HepG2 (cell line): ENCODE results near the gene ACAA2. TPM values are rescaled to one million over a fixed set of nuclear protein-coding genes. Genes with fewer than 3 reads are reported as not detected.

Experiments
- CENPT ChIP-seq: sonication (generic); formaldehyde crosslinking; IDR thresholded peaks from 2 replicates; pipeline ENCODE4 v1.8.0; 2022; ENCODE audit warnings: low read depth, mild to moderate bottlenecking, moderate library complexity, missing genetic modification reagents
- EED ChIP-seq: sonication (generic); formaldehyde crosslinking; IDR thresholded peaks from 2 replicates; pipeline ENCODE4 v1.5.0; 2020; ENCODE audit warnings: mild to moderate bottlenecking, missing genetic modification reagents
- IRF2 ChIP-seq: IDR thresholded peaks from 2 replicates; pipeline ENCODE4 v1.6.1; 2018; ENCODE audit warnings: missing genetic modification reagents, missing compliant biosample characterization
- JDP2 ChIP-seq: sonication (generic); formaldehyde crosslinking; IDR thresholded peaks from 2 replicates; pipeline ENCODE4 v1.8.1; 2022; ENCODE audit warnings: missing genetic modification reagents, borderline replicate concordance
- KLF9 ChIP-seq: IDR thresholded peaks from 2 replicates; pipeline ENCODE4 v1.6.1; 2016; ENCODE audit warnings: low read depth
- MIXL1 ChIP-seq: IDR thresholded peaks from 2 replicates; pipeline ENCODE4 v1.6.1; 2016
- MTF1 ChIP-seq: sonication (generic); formaldehyde crosslinking; IDR thresholded peaks from 2 replicates; pipeline ENCODE4 v1.5.0; 2020; ENCODE audit warnings: missing genetic modification reagents
- NFIC ChIP-seq: IDR thresholded peaks from 2 replicates; pipeline ENCODE4 v1.6.1; 2012; ENCODE audit warnings: mild to moderate bottlenecking, low read length, inconsistent platforms
- PHF8 ChIP-seq: sonication (generic); formaldehyde crosslinking; IDR thresholded peaks from 2 replicates; pipeline ENCODE4 v1.5.0; 2020; ENCODE audit warnings: missing genetic modification reagents
- PRMT3 ChIP-seq: sonication (generic); formaldehyde crosslinking; IDR thresholded peaks from 2 replicates; pipeline ENCODE4 v1.8.1; 2022; ENCODE audit warnings: low read depth, mild to moderate bottlenecking, moderate library complexity, missing genetic modification reagents, borderline replicate concordance
- RBM22 ChIP-seq: fragments of 200-400 bp; formaldehyde crosslinking; optimal IDR thresholded peaks from 2 replicates; pipeline ENCODE3; 2017; ENCODE audit warnings: mild to moderate bottlenecking, low read length, moderate library complexity
- ZBTB3 ChIP-seq: sonication (generic); formaldehyde crosslinking; IDR thresholded peaks from 2 replicates; pipeline ENCODE4 v1.4.0; 2020; ENCODE audit warnings: low read depth, mild to moderate bottlenecking, moderate library complexity, missing genetic modification reagents, borderline replicate concordance
- ZNF549 ChIP-seq: sonication (generic); formaldehyde crosslinking; IDR thresholded peaks from 2 replicates; pipeline ENCODE4 v1.5.0; 2020; ENCODE audit warnings: missing genetic modification reagents
- ZNF577 ChIP-seq: sonication (generic); formaldehyde crosslinking; IDR thresholded peaks from 2 replicates; pipeline ENCODE4 v1.4.0; 2020; ENCODE audit warnings: mild to moderate bottlenecking, low read depth, missing genetic modification reagents, borderline replicate concordance
- ZNF713 ChIP-seq: sonication (generic); formaldehyde crosslinking; IDR thresholded peaks from 2 replicates; pipeline ENCODE4 v1.4.0; 2020; ENCODE audit warnings: mild to moderate bottlenecking, missing genetic modification reagents
- ZSCAN21 ChIP-seq: sonication (generic); formaldehyde crosslinking; IDR thresholded peaks from 2 replicates; pipeline ENCODE4 v1.8.0; 2022; ENCODE audit warnings: mild to moderate bottlenecking, missing genetic modification reagents, moderate library complexity, borderline replicate concordance
- polyA plus RNA-seq, 8 experiments: library from polyadenylated mRNA; depleted of rRNA in 3 of 8; stranded (reverse) in 7 of 8; unstranded in 1 of 8; fragments of >200 nt; fragmentation: Illumina TruSeq in 4 of 8; extraction: Trizol in 4 of 8; gene quantifications; 2 replicates each; pipeline versions ENCODE4 v1.2.1 to v1.2.3, GENCODE V29; 2011 to 2016; ENCODE audit warnings: low read depth in 4 of 8, missing spikeins in 1 of 8, mixed read lengths in 1 of 8; ENCODE audit not compliant: insufficient read depth in 1 of 8
- total RNA-seq, 5 experiments: library from RNA; depleted of rRNA; stranded (reverse); fragments of >200 nt; fragmentation: Illumina TruSeq; extraction: Trizol; gene quantifications; 2 replicates each; pipeline ENCODE4 v1.2.3, GENCODE V29; 2016; ENCODE audit warnings: low read depth in 1 of 5
- TF ChIP-seq, protein P1 (sequence below): sonication (generic); formaldehyde crosslinking; IDR thresholded peaks from 2 replicates; pipeline ENCODE4 v1.4.0; 2020; ENCODE audit warnings: missing genetic modification reagents
- TF ChIP-seq, protein P2 (sequence below): sonication (generic); formaldehyde crosslinking; IDR thresholded peaks from 2 replicates; pipeline ENCODE4 v1.5.0; 2020; ENCODE audit warnings: mild to moderate bottlenecking, missing genetic modification reagents
- TF ChIP-seq, protein P3 (sequence below): sonication (generic); formaldehyde crosslinking; IDR thresholded peaks from 2 replicates; pipeline ENCODE4 v1.8.1; 2023; ENCODE audit warnings: missing genetic modification reagents, inconsistent platforms, borderline replicate concordance
- TF ChIP-seq, protein P4 (sequence below): sonication (generic); formaldehyde crosslinking; IDR thresholded peaks from 2 replicates; pipeline ENCODE4 v1.4.0; 2020; ENCODE audit warnings: mild to moderate bottlenecking, missing genetic modification reagents
- TF ChIP-seq, protein P5 (sequence below): sonication (generic); formaldehyde crosslinking; IDR thresholded peaks from 2 replicates; pipeline ENCODE4 v1.4.0; 2020; ENCODE audit warnings: missing genetic modification reagents

The ACAA2 gene
- total and polyA plus RNA-seq, 2 of the 13 experiments (the other 11 are each of a cell fraction or from before 2014, with no cell fraction given) = 51.6 to 182 TPM

DNA sequence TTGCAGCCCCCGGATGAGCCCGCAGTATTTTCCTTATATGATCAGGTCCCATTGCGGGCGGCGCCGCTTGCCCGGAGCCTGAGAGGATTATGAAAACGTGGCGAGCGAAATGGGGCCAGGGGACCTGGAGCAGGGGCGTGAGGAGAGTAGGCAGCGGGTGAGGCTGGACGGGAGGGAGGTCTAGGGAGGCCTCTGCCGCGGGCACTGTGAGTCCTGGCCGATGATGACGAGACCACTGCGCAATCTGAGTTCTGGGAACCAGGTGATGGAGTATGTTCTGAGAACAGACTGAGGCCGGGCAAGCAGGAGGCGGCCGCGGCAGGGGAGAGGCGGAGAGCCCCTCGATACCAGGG is 790 bp upstream of the ACAA2 start (continued):
- TF ChIP-seq ZNF577 (CRISPR knock-in tag) (no peak), MIXL1 (no peak), PRMT3 (CRISPR knock-in tag) (no peak), PHF8 (CRISPR knock-in tag) (peak; percentile 59), ZNF713 (CRISPR knock-in tag) (no peak), JDP2 (no peak), ZSCAN21 (CRISPR knock-in tag) (no peak), RBM22 (no peak), ZBTB3 (CRISPR knock-in tag) (no peak), ZNF549 (no peak), EED (CRISPR knock-in tag) (no peak), MTF1 (CRISPR knock-in tag) (no peak), IRF2 (CRISPR knock-in tag) (no peak), NFIC (no peak), CENPT (CRISPR knock-in tag) (no peak), KLF9 (CRISPR knock-in tag) (no peak)
- TF ChIP-seq, protein P1, sequence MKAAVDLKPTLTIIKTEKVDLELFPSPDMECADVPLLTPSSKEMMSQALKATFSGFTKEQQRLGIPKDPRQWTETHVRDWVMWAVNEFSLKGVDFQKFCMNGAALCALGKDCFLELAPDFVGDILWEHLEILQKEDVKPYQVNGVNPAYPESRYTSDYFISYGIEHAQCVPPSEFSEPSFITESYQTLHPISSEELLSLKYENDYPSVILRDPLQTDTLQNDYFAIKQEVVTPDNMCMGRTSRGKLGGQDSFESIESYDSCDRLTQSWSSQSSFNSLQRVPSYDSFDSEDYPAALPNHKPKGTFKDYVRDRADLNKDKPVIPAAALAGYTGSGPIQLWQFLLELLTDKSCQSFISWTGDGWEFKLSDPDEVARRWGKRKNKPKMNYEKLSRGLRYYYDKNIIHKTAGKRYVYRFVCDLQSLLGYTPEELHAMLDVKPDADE = no peak
- TF ChIP-seq, protein P2, sequence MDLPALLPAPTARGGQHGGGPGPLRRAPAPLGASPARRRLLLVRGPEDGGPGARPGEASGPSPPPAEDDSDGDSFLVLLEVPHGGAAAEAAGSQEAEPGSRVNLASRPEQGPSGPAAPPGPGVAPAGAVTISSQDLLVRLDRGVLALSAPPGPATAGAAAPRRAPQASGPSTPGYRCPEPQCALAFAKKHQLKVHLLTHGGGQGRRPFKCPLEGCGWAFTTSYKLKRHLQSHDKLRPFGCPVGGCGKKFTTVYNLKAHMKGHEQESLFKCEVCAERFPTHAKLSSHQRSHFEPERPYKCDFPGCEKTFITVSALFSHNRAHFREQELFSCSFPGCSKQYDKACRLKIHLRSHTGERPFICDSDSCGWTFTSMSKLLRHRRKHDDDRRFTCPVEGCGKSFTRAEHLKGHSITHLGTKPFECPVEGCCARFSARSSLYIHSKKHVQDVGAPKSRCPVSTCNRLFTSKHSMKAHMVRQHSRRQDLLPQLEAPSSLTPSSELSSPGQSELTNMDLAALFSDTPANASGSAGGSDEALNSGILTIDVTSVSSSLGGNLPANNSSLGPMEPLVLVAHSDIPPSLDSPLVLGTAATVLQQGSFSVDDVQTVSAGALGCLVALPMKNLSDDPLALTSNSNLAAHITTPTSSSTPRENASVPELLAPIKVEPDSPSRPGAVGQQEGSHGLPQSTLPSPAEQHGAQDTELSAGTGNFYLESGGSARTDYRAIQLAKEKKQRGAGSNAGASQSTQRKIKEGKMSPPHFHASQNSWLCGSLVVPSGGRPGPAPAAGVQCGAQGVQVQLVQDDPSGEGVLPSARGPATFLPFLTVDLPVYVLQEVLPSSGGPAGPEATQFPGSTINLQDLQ = no peak
- TF ChIP-seq, protein P3, sequence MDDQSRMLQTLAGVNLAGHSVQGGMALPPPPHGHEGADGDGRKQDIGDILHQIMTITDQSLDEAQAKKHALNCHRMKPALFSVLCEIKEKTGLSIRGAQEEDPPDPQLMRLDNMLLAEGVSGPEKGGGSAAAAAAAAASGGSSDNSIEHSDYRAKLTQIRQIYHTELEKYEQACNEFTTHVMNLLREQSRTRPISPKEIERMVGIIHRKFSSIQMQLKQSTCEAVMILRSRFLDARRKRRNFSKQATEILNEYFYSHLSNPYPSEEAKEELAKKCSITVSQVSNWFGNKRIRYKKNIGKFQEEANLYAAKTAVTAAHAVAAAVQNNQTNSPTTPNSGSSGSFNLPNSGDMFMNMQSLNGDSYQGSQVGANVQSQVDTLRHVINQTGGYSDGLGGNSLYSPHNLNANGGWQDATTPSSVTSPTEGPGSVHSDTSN (CRISPR knock-in tag) = no peak
- TF ChIP-seq, protein P4, sequence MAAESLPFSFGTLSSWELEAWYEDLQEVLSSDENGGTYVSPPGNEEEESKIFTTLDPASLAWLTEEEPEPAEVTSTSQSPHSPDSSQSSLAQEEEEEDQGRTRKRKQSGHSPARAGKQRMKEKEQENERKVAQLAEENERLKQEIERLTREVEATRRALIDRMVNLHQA (CRISPR knock-in tag) = no peak
- TF ChIP-seq, protein P5, sequence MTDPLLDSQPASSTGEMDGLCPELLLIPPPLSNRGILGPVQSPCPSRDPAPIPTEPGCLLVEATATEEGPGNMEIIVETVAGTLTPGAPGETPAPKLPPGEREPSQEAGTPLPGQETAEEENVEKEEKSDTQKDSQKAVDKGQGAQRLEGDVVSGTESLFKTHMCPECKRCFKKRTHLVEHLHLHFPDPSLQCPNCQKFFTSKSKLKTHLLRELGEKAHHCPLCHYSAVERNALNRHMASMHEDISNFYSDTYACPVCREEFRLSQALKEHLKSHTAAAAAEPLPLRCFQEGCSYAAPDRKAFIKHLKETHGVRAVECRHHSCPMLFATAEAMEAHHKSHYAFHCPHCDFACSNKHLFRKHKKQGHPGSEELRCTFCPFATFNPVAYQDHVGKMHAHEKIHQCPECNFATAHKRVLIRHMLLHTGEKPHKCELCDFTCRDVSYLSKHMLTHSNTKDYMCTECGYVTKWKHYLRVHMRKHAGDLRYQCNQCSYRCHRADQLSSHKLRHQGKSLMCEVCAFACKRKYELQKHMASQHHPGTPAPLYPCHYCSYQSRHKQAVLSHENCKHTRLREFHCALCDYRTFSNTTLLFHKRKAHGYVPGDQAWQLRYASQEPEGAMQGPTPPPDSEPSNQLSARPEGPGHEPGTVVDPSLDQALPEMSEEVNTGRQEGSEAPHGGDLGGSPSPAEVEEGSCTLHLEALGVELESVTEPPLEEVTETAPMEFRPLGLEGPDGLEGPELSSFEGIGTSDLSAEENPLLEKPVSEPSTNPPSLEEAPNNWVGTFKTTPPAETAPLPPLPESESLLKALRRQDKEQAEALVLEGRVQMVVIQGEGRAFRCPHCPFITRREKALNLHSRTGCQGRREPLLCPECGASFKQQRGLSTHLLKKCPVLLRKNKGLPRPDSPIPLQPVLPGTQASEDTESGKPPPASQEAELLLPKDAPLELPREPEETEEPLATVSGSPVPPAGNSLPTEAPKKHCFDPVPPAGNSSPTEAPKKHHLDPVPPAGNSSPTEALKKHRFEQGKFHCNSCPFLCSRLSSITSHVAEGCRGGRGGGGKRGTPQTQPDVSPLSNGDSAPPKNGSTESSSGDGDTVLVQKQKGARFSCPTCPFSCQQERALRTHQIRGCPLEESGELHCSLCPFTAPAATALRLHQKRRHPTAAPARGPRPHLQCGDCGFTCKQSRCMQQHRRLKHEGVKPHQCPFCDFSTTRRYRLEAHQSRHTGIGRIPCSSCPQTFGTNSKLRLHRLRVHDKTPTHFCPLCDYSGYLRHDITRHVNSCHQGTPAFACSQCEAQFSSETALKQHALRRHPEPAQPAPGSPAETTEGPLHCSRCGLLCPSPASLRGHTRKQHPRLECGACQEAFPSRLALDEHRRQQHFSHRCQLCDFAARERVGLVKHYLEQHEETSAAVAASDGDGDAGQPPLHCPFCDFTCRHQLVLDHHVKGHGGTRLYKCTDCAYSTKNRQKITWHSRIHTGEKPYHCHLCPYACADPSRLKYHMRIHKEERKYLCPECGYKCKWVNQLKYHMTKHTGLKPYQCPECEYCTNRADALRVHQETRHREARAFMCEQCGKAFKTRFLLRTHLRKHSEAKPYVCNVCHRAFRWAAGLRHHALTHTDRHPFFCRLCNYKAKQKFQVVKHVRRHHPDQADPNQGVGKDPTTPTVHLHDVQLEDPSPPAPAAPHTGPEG (CRISPR knock-in tag) = no peak; the same call in 1 of the 2 replicates
